HG03457 (cell line): ENCODE results near the gene SNTG2.

Experiments used
- ATAC-seq: cut with Tn5 transposase; IDR thresholded peaks from one replicate; pipeline ENCODE4 v1.9.1; 2021; ENCODE audit warnings: moderate number of reproducible peaks; ENCODE audit not compliant: unreplicated experiment

SNTG2 gene

DNA sequence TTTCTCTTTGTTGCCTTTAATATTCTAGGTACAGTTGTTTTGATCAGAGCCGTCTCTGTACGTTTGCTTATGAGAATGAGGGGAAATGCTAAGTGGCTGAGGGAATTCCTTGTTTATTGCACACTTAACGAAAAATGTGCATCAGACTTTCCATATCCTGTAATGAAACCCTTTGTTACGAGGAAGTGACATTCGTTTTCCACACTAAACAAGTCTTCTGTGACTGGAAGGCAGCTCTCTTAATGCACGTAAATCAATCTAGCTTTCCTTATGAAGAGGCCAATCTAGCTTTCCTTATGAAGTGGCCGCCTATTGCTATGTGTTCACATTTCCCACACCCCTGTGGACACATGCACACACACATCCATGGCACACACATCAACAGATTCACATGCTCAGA, 186.2 kb downstream of the SNTG2 start:
- ATAC-seq, result no peak

DNA sequence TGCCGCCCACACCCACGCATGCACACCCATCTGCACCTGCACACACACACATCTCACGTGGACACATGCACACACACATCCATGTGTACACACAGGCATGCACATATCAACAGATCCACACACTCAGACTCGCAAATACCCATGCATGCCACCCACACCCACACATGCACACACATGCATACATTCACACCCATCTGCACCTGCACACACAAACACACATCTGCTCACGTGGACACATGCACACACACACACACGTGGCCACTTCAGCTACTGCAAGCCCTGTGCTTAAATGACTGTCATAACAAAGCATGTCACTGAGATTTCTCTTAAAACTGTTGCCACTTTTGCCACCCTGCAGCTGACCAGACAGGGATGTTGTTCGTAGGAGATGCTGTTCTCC, 186.6 kb downstream of the SNTG2 start:
- no peak for ATAC-seq

DNA sequence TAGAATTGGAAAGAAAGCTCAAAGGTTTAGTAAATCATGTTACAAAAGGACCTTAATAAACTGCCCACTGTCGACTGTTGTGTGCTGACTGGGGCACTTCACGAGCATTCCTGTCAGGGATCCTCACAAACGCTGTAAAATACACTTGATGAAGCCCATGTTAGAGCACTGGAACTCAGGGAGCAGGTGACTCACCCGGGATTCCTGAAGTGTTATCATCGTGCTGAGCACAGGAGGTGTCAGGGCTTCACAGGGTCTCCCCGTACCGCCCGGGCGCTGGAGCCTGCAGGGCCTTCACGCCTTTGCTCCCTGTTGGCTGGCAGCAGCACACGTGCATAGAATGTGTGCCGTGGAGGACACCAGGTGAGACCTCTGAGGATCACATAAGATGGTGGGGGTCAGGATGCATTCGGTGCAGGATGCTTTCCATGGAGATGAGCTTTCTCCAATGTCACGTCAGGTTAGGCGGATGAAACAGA, 187.3 kb downstream of the SNTG2 start:
- ATAC-seq, result no peak

DNA sequence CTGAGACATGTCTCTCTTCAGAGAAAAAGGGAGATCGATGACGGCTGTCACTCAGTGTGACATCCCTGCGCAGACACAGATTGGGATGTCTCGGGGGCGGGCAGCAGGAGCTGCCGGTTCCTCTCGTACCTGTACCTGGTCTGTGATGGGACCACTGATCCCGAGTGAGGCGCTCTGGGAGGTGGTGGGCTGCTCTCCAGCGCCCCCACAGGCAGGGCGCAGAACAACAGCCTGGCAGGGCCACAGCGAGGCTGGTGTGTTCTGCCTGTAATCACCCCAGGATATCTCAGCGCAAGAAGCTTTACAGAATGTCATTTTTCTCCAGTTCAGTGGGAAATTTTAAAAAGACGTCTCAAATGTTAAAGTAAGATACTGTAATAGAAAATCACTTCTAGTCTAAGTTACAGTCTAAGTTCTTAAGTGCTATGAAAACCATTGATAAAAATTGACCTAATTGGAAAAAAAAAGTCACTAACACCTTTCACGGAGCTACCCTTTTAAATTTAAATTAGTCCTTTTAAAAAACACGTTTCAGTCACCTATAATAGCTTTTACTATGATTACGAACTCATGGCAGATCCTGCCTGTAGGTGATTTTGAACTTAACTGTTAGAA, 189.8 kb downstream of the SNTG2 start:
- ATAC-seq, result no peak

DNA sequence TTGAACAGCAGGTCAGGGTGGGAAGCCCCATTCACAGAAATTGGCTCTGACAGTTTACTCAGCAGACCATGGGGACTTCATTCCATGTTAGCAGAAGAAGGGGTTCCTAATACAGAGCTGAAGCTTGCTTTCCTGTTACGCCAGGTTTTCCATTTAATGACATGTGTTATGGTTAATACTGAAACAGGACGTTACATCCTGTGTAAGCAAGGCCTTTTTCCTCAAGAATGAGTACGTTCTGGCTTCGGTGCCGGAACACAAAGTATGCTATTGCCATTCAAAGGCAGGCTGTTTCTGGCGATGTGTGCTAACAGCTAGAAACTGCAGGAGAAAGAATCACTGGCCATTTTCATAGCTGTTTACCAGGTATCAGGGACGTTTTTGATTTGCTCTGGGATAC, 190.4 kb downstream of the SNTG2 start:
- ATAC-seq, result no peak

DNA sequence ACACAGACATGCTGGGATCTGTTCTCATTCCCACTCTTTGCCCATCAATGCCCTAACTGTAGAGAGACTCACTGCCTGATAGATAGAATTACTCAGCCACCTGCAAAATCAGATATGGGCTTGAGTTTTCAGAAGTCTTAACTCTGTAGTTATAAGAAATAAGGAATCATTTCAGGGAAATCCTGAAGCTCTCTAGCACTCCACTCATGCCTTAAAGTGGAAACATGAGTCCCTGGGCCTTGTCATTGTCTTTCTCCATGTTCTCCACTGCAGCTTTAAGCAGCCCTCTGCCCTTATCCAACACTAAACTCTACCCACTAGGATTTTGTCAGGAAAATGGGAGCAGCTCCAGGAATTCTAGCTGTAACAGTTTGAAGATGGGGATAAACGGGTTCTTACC, 192.5 kb downstream of the SNTG2 start:
- ATAC-seq, result no peak

DNA sequence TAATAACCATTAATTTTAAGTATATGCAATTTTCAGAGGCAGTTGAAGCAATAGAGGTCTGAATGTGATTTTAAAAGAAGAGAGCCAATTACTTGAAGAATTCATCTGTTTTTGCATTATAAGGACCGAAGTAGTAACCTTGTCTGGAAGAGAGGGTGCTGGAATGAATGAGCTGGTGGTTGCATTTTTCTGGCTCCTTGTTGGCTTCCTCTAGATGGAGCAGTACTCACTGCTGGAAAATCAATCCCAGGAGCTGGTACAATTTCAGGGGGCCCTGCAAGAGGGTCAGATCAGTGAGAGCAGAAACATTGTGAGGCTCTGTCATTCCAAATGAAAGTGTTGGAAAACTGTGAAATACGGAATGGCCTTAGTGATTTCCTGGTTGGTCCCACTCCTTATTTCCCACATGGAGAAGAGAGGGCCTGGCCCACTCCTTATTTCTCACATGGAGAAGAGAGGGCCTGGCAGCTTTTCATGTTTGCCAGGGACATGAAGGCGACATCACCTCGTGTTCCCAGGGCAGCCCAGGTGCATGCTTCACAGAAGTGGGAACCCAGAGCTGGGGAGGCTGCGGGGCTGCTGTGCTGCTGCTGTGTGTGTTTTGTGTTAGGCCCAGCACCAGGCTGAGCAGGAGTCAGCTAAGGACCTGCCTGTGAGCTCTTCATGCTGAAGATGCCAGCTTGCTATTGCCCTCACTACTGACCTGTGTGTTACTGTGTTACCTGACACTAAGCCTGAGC, 197.4 kb downstream of the SNTG2 start:
- ATAC-seq, result no peak

DNA sequence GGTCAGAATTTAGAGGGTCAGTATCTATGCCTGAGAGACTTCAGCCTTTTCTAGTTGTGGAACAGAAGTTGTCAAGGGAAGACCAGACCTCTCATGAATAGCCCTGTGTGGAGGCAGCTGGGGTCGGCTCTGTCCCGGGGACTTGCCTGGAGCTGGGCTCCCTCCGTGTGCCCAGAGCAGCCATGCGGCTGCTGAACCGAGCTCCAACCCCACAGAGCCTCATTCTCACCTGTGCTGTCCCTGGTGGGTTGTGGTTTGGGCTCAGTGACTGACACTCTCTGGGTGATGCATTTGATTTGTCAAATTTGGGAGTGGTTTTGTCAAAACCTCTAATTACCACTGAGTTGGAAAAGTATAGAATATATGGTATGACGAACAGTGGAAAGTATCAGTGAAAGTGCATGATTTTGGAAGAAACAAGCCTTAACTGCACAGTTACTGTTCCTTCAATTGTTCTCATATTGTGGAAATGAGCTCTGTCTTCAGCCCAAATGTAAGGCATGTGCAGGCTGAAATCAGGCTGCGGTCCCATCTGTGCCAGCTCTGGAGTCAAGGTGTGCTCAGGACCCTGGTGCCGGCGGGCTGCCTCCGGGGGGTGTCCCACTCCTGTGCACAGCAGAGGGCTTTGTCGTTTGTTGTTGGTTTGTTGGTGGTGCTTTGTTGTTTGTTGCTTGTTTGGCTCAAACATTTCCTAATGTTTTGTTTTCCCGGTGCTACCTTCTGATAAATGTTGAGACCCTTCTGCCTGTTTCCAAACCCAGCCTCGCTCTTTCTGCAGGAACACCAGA, 200.3 kb downstream of the SNTG2 start:
- ATAC-seq, result no peak

DNA sequence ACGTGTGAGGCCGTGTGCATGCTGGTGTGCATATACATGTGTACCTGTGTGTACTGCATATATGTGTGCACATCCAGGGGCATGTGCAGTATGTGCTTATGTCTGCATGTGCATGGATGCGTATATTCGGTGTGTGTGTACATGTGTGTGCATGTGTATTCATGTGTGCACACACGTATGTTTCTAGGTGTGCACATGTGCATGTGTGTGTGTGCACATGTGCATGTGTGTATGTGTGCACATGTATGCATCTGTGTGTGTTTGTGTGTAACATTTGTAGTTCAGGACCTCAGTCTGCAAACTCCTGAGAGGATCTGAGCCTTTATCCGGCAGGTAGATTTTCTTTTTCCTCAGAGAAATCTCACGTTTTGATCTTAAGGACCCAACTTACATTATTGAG, 201.7 kb downstream of the SNTG2 start:
- ATAC-seq, result no peak

DNA sequence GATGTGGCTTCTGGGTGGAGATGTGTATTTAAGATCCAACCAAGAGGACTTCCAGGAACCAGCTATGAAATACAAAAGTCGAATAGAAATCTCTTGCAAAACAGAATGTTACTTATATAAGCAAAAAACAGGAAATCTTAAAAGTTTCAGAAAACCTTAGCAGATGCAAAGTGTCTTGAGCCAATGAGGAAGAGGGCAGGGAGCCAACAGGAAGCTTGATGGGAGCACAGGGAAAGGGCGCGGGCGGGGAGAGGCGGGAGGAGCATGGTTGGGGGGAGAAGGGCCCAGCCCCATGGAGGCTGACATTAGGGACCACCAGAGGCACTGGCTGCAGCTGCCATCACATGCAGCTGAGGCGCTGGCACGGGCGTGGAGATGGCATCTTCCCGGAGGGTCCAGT, 203.3 kb downstream of the SNTG2 start:
- ATAC-seq, result no peak

DNA sequence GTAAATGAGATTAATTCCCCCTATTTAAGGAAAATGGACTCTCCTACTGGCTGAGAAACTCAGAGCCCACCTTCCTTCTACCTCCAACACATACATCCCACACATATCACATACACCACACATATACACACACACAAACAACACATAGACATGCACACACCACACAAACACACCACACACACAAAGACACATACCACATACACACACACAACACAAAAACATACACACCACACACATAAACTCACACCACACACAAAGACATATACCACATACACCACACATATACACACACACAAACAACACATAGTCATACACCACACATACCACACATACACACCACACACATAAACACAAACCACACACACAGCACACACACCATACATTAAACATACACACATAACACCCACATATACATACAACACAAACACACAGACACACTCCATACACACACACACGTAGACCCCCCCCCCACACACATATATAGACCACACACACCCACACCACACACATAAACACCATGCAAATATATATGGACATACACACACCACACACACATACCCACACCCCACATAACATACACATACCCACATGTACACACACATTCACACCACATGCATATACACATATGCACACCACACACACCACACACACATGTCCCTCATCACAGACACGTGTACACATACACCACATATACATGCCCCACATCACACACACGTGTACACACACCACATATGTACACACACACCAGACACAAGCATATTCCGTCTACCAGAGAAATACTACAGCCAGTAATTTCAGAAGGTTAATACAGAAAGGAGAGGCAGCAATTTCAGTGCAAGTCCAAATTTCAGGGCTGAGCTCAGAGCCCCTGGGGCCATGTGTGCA, 204.3 kb downstream of the SNTG2 start:
- ATAC-seq, result no peak

DNA sequence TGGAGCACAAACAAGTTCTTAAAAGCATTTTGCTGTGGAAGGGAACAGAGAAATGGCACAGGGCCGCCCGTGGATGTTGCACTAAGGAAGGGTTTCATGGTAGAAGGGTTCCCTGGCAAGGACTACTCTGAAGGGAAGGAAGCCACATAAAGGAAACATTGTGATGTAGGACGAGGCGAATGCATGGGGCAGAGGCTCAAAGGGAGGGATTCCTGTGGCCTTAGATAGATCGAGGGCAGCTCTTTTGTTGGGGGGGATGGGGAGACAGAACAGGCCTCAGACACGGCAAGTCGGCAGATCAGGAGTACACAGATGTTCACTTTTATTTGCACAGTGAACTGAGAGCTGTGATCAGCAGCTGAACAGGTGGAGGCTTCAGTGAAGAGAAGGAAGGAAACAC, 205.4 kb downstream of the SNTG2 start:
- no peak for ATAC-seq

DNA sequence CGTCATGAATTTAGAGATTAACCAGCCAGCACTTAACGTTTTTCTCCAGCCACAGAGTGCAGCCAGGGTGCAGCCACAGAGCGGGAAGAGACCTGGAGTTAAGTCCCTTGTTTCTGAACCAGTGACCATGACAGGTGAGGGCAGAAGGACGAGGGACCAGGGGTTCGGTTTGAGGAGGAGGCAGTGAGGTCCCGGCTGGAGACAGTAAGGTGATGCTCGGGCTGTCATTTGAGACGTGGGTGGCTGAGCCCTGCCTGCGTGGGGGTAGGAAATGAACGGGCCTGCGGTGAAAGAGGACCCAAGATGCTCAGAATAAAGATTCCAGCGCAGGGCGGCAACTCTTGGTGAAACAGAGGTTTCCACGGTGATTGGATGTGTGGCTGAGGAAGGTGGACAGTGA, 205.9 kb downstream of the SNTG2 start:
- ATAC-seq, result no peak

DNA sequence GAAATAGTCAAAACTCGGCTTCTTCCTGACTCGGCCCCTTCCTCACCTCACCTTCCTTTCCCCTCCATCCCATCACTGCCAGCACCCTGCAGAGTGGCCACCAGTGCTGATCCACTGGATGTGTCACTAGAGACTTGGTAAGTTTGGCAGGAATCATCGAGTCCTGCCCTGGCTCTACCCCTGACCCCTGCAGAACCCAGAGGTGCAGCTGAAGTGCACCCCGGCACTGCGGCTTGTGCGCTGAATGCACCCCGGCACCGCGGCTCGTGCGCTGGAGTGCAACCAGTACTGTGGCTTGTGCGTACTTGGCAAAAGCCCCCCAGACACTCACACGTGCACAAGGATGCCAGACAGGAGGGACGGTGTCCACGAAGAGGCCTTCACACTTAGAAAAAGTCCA, 206.5 kb downstream of the SNTG2 start:
- no peak for ATAC-seq

DNA sequence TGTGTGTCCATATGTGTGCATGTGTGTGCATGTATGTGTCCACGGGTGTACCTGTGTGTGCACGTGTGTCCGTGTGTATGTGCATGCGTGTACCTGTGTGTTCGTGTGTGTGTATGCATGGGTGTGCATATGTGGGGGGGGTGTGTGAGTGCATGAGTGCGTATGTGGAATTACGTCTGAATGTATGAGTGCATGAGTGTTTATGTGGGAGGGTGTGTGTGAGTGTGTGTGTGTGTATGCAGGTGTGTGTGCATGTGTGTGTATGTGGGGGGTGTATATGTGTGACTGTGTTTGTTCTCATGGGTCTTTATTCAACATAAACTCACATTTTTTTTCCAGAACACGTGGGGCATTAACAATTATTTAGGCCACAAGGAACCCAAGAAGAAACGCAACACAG, 208.4 kb downstream of the SNTG2 start:
- no peak for ATAC-seq

DNA sequence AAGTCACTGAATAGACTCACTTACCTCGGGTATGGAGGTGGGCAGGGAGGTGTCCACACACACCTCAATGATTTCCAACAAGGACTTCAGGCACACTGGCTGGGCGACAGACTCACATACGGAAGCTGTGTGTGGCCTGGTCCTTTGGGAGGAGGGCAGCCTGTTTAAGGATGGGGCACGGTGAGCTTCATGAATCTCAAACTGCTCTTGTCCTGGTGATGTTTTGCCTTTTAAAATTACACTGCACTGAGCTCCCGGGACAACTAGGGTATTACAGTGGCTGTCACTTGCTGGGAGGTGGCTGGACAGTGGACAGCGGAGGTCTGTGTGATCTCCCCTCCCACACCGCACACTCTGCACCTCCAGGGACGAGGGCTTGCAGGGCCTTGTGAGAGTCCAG, 211.6 kb downstream of the SNTG2 start:
- ATAC-seq, result no peak

DNA sequence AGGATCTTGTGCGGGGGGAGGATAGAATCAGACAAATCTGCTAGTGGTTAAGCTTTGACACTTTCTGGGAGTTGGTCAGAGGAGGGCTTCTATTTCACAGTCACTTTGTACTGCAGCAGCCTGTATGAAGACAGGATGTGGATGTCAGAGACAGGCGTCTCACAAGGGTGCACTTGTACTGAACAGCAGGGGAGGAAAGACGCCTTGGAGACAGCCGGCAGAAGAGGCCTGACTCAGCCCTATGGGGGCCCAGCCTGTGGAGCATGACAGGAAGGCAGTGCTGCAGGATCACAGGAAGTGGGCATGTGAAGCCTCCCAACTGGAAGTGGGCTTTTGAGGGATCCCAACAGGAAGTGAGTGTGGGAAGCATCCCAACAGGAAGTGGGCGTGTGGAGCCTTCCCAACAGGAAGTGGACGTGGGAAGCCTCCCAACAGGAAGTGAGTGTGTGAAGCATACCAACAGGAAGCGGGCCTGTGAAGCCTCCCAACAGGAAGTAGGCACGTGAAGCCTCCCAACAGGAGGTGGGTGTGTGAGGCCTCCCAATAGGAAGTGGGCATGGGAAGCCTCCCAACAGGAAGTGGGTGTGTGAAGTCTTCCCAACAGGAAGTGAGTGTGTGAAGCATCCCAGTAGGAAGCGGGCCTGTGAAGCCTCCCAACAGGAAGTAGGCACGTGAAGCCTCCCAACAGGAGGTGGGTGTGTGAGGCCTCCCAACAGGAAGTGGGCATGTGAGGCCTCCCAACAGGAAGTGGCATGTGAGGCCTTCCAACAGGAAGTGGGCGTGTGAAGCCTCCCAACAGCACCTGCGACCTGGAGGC, 212.3 kb downstream of the SNTG2 start:
- ATAC-seq, result no peak

DNA sequence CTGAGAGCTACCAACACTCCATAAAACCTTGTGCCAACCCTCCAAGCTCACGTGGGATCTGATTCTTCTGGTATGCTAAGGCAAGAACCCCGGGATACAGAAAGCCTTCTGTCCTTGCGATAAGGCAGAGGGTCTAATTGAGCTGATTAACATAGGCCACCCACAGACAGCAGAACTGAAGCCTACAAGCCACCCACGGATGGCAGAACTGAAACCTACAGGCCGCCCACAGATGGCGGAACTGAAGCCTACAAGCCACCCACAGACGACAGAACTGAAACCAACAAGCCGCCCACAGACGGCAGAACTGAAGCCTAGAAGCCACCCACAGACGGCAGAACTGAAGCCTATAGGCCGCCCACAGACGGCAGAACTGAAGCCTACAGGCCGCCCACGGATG, 216.3 kb downstream of the SNTG2 start:
- ATAC-seq, result no peak

DNA sequence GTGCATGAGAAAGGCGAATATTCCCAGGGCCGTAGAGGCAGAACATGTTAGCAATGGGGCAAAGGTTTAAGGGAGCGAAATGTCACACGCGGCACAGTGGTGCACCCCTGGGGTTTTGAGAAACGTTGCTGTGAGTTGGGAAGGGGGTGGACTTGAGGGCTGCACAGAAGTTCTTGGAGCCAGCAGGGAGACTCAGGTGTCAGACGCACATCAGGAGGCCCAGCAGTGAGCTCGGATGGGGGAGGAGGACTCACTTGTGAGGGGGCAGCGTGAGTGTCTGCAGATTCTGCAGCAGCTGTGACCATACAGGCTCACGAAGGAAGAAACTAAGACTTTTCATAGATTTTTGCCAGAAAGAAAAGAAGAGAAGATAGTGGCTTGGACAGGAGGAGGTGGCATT, 218.2 kb downstream of the SNTG2 start:
- no peak for ATAC-seq

DNA sequence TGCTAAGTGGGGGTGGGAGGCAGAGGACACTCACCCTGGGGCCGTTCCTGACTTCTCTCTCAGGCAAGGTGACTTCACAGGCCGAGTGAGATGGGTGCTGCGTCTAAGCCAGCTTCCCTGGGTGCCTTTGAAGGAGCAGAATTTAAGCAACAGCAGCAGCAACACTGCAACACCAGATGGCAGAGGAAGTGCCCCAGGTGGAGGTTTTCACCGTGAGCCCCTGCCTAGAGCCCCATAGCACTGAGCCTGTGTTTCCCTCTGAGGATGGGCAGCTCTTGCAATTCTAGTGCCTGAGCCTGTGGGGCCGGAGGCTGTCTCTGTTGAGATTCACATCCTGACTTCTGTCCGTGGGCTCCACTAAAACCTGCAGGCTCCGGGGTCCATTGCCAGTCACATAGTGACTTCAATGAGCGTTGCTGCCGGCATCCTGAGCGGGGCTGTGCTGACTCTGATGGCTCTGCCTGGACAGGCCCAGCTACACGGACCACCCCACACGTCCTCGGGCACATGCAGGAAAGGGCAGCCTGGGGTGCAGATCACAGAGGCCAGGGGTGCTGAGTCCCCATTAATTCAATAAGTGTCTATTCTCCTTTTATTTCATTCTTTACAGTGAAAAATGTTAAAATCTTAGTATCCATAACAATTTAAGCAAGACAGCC, 218.8 kb downstream of the SNTG2 start:
- no peak for ATAC-seq
